ENCODE measurements around the gene FLOT1. TPM values are rescaled to one million over a fixed set of nuclear protein-coding genes. Genes with fewer than 3 reads are reported as not detected.

FLOT1 gene
- total and polyA plus RNA-seq, 2 of the 4 experiments (the other 2 are of a cell fraction), result 96.2 to 162 TPM

DNA sequence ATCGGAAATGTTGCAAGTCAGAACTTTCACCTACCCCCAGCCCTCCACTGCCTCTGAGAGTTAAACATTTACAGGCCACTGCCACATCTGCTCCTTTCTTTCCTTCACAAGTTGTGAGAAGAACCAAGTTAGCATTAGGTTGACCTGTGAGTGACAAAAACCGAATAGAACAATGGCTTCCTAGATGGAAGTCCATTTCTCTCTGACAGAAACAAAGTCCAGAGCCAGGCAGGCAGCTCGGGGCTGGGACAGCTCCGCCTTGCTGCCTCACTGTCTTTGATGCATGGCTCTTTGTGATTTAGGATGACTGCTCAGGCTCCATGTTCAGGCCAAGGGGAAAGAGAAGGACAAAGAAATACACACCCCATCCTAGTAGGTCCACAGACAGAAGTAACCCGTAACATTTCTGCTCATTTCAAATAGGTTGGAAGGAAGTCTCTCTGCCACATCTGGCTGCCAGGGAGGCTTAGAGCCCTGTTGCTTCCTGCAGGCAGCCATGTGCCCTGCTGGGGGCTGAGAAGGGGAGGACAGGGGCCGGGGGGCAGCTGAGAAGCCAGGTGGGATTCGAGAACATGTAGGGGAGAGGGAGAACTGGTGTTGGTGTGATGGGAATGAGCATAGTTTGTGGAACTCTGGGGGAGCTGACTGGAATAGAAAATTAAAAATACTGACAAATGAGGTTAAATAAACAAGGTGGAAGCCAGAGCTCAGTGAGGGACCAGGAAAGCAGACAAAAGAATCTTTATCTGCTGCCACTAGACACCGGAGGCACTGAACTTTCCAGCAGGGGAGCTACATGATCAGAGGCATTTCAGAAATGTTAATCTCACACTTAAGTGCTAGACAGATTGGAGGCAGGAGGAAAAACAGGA, 21.4 kb upstream of the FLOT1 start:
- ChIA-PET CTCF (no interaction called here), POLR2A (ENCODE audit: unreplicated experiment) (interaction anchor here (0.6 to 1.1 kb wide), 2 partner anchors 16 to 37 kb away, joined by 3 to 7 read pairs; no protein-coding TSS in a partner anchor)
- peak overlapping the region; percentile 13 for H3K56ac ChIP-seq (ENCODE audit: extremely low read depth, insufficient read depth, low read length)
- H3K4me1 ChIP-seq (ENCODE audit: control insufficient read depth, insufficient read depth, low read length), result peaks cover 25% of the 10 kb centered on the region
- H3K4me3 ChIP-seq (ENCODE audit: insufficient read depth, low read depth, low read length), result no peak overlapping the region
- peaks cover 5% of the 10 kb centered on the region; the same call in 1 of the 2 replicates for H4K20me1 ChIP-seq (ENCODE audit: insufficient read depth, low read length)
- BruUV-seq (replicated peaks), result no TSS peak
- H2BK20ac ChIP-seq (ENCODE audit: low read depth, low read length), result peak overlapping the region; percentile 68
- H3K14ac ChIP-seq (replicated peaks; ENCODE audit: low read depth, low read length), result peak overlapping the region; percentile 73
- ATAC-seq (ENCODE audit: low read depth), result peak; percentile 31
- in situ Hi-C loops (cut with MboI; ENCODE audit: low sequenced_read_pairs), result no loop called here
- peak overlapping the region; percentile 90 for H3K4ac ChIP-seq (ENCODE audit: low read depth, low read length)
- no peaks in the 10 kb centered on the region for H3K27me3 ChIP-seq (ENCODE audit: control insufficient read depth, insufficient read depth, low read length)
- no peak for TF ChIP-seq POLR2A (IDR thresholded peaks at IDR 0.05; ENCODE audit: low read depth, low read length)
- no peak for TF ChIP-seq SMC3 (IDR thresholded peaks at IDR 0.05; ENCODE audit: low read depth, low read length)
- no peak for TF ChIP-seq NFE2L2 (IDR thresholded peaks at IDR 0.05; ENCODE audit: low read depth, low read length)
- TF ChIP-seq, protein P1, sequence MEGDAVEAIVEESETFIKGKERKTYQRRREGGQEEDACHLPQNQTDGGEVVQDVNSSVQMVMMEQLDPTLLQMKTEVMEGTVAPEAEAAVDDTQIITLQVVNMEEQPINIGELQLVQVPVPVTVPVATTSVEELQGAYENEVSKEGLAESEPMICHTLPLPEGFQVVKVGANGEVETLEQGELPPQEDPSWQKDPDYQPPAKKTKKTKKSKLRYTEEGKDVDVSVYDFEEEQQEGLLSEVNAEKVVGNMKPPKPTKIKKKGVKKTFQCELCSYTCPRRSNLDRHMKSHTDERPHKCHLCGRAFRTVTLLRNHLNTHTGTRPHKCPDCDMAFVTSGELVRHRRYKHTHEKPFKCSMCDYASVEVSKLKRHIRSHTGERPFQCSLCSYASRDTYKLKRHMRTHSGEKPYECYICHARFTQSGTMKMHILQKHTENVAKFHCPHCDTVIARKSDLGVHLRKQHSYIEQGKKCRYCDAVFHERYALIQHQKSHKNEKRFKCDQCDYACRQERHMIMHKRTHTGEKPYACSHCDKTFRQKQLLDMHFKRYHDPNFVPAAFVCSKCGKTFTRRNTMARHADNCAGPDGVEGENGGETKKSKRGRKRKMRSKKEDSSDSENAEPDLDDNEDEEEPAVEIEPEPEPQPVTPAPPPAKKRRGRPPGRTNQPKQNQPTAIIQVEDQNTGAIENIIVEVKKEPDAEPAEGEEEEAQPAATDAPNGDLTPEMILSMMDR (conservative IDR thresholded peaks at IDR 0.05; ENCODE audit: low read depth, low read length), result peak; percentile 21; the same call in 1 of the 2 replicates
- dilution Hi-C loops (cut with HindIII; ENCODE audit: low sequenced_read_pairs, unreplicated experiment), result no loop called here
- H2BK15ac ChIP-seq (ENCODE audit: low read depth, low read length), result peak overlapping the region; percentile 60
- peaks cover 29% of the 10 kb centered on the region for H3K9me1 ChIP-seq (ENCODE audit: insufficient read depth, low read length)
- H3K23ac ChIP-seq (ENCODE audit: low read depth, low read length), result peak overlapping the region; percentile 8; the same call in 1 of the 2 replicates
- H3K4me2 ChIP-seq (ENCODE audit: low read depth, low read length), result no peak overlapping the region
- peaks cover 0 to 32% of the 10 kb centered on the region in 2 experiments; a peak in 2 of 4 replicates for H3K79me1 ChIP-seq (ENCODE audit: low read depth in 1 of 2, low read length in 2 of 2)
- peak overlapping the region; percentile 89 for H2BK5ac ChIP-seq (ENCODE audit: low read depth, low read length, poor library complexity, severe bottlenecking)
- H2AFZ ChIP-seq (replicated peaks; ENCODE audit: low read length, poor library complexity), result peak overlapping the region; percentile 16
- peak overlapping the region; percentile 90 for H3K27ac ChIP-seq (ENCODE audit: insufficient read depth, low read length)
- peak overlapping the region; percentile 58 for H2AK5ac ChIP-seq (ENCODE audit: low read depth, low read length)
- H4K8ac ChIP-seq (ENCODE audit: low read depth in 2 of 2, low read length in 2 of 2), result peak overlapping the region; percentile 85 to 88
- H4K91ac ChIP-seq (ENCODE audit: insufficient read depth, low read depth, low read length), result peak overlapping the region; percentile 86
- DNase-seq, result peak; percentile 54
- peak overlapping the region; percentile 51 for H3K9ac ChIP-seq (ENCODE audit: low read depth, low read length)
- peak overlapping the region; percentile 89 for H4K5ac ChIP-seq (ENCODE audit: low read depth, low read length)
- H2AK9ac ChIP-seq (replicated peaks; ENCODE audit: low read depth, low read length, poor library complexity), result peak overlapping the region; percentile 8
- intact Hi-C loops (cut with micrococcal nuclease), result no loop called here
- peak overlapping the region; percentile 92 for H2BK120ac ChIP-seq (ENCODE audit: low read depth, low read length)
- no peaks in the 10 kb centered on the region for H3K36me3 ChIP-seq (ENCODE audit: control insufficient read depth, insufficient read depth, low read length)
- no CpG with 5 or more reads among the region's 8 CpGs for WGBS, 2 experiments (ENCODE audit: extremely low coverage in 2 of 2, insufficient read length in 1 of 2)
- no peaks in the 10 kb centered on the region for H3K9me3 ChIP-seq (ENCODE audit: control insufficient read depth, insufficient read depth, low read length)
- H3K18ac ChIP-seq (ENCODE audit: low read depth, low read length), result peak overlapping the region; percentile 90
